Activated naive CD4-positive, alpha-beta T cell treated with anti-CD3 and anti-CD28 coated beads, Interleukin-2, amount 10 ng/mL, durations not matched to agents 7 days and 5 days (primary cell): ENCODE results near the gene INSRR.

ENCODE experiments used
- CTCF ChIA-PET: fragments of 350-600 bp; sonication (Branson Sonifier 250); formaldehyde crosslinking; loops from one replicate; lab custom pipeline; 2021; ENCODE audit warnings: antibody characterized with exemption; lab: Charles Lee
- DNase-seq: peaks from one replicate; pipeline ENCODE4 v3.0.0-alpha.2; 2020
- H3K27ac Mint-ChIP-seq: one replicate; pipeline ENCODE4 v1.8.0; 2021; ENCODE audit warnings: mild to moderate bottlenecking, moderate library complexity, mixed read lengths
- H3K27me3 Mint-ChIP-seq: one replicate; pipeline ENCODE4 v1.8.0; 2021; ENCODE audit warnings: mild to moderate bottlenecking, mixed read lengths
- H3K36me3 Mint-ChIP-seq: one replicate; pipeline ENCODE4 v1.8.0; 2021; ENCODE audit warnings: mixed read lengths
- H3K4me1 Mint-ChIP-seq: one replicate; pipeline ENCODE4 v1.8.0; 2021; ENCODE audit warnings: mixed read lengths
- H3K4me3 Mint-ChIP-seq: one replicate; pipeline ENCODE4 v1.8.0; 2021; ENCODE audit warnings: mild to moderate bottlenecking, moderate library complexity, mixed read lengths
- H3K9me3 Mint-ChIP-seq: one replicate; pipeline ENCODE4 v1.8.0; 2021; ENCODE audit warnings: mixed read lengths

Gene INSRR

DNA sequence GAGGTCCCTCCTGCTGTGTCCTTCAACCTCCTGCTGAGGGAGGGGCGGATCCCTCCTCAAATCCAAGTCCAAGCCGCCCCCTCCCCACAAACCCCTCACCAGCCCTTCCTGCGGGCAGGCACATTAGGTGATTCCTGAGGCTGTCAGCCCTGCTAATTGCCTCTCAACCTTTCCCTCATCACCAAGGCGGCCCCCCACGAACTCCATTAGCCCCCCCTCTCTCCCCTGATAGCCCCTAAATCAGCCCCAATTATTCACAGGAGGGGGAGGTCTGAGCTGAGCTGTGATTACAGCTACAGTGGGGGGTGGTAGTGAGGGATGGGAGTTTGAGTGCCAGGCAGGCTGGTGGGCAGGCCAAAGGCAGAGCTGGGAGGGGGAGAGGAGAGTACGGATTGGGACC lies 28.8 kb upstream of the INSRR start:
- CTCF ChIA-PET, result interaction anchor here (1.2 to 9.2 kb wide), 7 partner anchors 25 to 198 kb away, joined by 3 to 150 read pairs (median 84); partner anchors contain the start of genes INSRR, ISG20L2, LRRC71 and METTL25B
- Mint-ChIP-seq H3K4me1 (peaks cover 11% of the 10 kb centered on the region), H3K4me3 (no peak overlapping the region), H3K27me3 (peaks cover 92% of the 10 kb centered on the region), H3K27ac (no peak overlapping the region), H3K36me3 (no peaks in the 10 kb centered on the region), H3K9me3 (no peaks in the 10 kb centered on the region)
- DNase-seq, result no peak

DNA sequence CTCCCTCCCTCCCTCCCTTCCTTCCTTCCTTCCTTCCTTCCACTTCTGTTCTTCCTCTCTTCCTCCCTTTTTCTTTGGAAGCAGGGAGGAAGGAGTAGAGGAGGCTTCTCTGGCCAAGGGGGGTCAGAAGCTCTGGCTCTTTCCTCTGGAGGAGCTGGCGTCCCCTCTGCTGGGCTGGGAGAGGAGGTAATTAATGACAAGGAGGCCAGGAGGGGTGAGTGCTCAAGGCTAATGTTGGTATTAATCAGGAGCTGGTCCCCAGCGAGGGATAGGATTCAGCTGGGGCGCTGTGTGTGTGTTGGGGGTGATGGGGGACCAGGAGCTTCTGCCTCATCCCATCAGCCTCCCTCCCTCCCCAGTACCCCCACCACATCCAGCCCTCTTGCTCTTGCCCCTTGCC lies 28.4 kb upstream of the INSRR start:
- CTCF ChIA-PET, result interaction anchor here (1.3 to 9.2 kb wide), 7 partner anchors 25 to 198 kb away, joined by 3 to 150 read pairs (median 84); partner anchors contain the start of genes INSRR, ISG20L2, LRRC71 and METTL25B
- no peak overlapping the region for H3K27ac Mint-ChIP-seq
- H3K4me3 Mint-ChIP-seq, result no peak overlapping the region
- no peaks in the 10 kb centered on the region for H3K9me3 Mint-ChIP-seq
- peaks cover 11% of the 10 kb centered on the region for H3K4me1 Mint-ChIP-seq
- DNase-seq, result no peak
- peaks cover 90% of the 10 kb centered on the region for H3K27me3 Mint-ChIP-seq
- H3K36me3 Mint-ChIP-seq, result no peaks in the 10 kb centered on the region

DNA sequence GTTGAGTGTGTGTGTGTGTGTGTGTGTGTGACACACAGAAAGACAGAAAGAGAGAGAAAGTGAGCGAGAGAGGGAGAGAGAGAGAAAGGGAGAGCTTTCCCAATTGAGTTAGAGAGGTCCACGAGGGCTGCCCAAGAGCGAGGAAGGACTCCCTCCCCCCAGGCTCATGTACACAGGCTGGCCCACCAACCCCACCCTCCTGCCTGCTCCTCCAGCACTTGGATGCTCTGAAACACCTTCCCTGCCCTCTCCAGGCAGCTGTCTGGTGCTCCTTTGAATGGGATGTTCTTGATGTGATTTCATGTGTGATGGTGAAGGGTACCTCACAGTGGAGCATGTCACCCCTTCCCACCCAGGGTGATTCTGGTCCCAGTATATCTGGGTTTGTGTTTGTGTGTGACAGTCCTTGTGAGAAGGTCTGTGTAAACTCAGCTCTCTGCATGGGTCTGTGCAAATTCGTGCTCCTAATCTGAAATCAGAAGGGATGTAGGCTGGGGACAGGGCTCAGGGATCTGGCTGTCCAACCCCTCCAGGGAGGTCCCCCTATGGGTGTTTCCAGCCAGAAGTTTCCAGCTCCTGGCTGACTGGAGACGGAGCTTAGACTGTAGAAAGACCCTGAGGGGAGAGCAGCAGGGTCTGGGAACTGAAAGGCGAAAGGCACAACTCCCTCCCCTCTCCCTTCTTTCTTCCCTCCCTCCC lies 27.8 kb upstream of the INSRR start:
- DNase-seq, result no peak
- H3K27me3 Mint-ChIP-seq, result peaks cover 90% of the 10 kb centered on the region
- H3K4me1 Mint-ChIP-seq, result peaks cover 5% of the 10 kb centered on the region
- H3K36me3 Mint-ChIP-seq, result no peaks in the 10 kb centered on the region
- H3K9me3 Mint-ChIP-seq, result no peaks in the 10 kb centered on the region
- H3K27ac Mint-ChIP-seq, result peak overlapping the region; percentile 9
- CTCF ChIA-PET, result interaction anchor here (1.3 to 9.2 kb wide), 5 partner anchors 24 to 197 kb away, joined by 3 to 150 read pairs (median 100); partner anchors contain the start of genes INSRR, ISG20L2, LRRC71 and METTL25B
- H3K4me3 Mint-ChIP-seq, result no peak overlapping the region

DNA sequence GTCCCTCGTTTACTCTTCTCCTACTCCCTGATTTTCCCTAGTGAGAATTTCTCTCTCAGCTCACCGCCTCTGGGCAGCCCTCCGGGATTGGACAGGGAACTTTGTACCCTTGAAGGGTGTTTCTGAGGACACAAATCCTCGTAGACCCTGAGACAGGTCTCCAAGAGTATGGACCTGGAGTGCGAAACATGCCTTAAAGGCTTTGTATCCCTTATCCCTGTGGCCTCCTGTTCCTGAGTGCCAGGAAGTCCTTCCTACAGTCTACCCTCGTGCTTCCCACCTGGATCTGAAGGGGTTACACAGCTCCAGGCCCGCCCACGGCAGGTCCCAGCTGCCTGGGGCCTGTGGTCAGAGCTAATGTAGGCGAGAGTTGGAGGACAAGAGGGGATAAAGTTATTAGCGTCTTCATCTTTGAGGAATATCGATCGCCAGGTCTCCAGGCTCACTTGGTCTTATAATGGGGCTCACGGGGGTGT lies 27.0 kb upstream of the INSRR start:
- no peak for DNase-seq
- CTCF ChIA-PET, result interaction anchor here (1.3 to 9.2 kb wide), 5 partner anchors 23 to 196 kb away, joined by 3 to 150 read pairs (median 100); partner anchors contain the start of genes INSRR, ISG20L2, LRRC71 and METTL25B
- H3K27ac Mint-ChIP-seq, result no peak overlapping the region
- no peak overlapping the region for H3K4me3 Mint-ChIP-seq
- no peaks in the 10 kb centered on the region for H3K4me1 Mint-ChIP-seq
- peaks cover 90% of the 10 kb centered on the region for H3K27me3 Mint-ChIP-seq
- no peaks in the 10 kb centered on the region for H3K9me3 Mint-ChIP-seq
- no peaks in the 10 kb centered on the region for H3K36me3 Mint-ChIP-seq

DNA sequence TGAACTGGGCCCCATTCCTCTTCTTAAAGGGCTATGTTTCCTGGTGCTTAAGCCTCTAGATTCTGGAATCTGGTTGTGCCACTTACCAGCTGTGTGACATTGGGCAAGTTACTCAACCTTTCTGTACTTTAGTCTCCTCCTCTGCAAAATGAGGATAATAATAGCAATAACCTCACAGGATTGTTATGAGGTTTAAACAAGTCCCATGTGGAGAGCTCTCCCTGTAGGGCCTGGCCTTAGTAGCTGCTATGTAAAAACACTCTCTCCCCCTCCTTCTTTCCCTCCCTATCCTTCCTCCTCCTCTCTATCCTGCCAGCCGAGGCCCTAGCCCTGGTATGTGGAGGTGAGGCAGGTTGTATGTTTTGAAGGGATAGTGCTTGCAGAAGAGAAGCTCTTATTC lies 26.4 kb upstream of the INSRR start:
- no peaks in the 10 kb centered on the region for H3K36me3 Mint-ChIP-seq
- no peak overlapping the region for H3K4me3 Mint-ChIP-seq
- no peak for DNase-seq
- CTCF ChIA-PET, result interaction anchor here (8.7 to 9.2 kb wide), 3 partner anchors 23 to 159 kb away, joined by 84 to 150 read pairs (median 100); partner anchors contain the start of genes INSRR, ISG20L2, METTL25B and NTRK1
- H3K27ac Mint-ChIP-seq, result no peak overlapping the region
- peaks cover 91% of the 10 kb centered on the region for H3K27me3 Mint-ChIP-seq
- no peaks in the 10 kb centered on the region for H3K9me3 Mint-ChIP-seq
- no peaks in the 10 kb centered on the region for H3K4me1 Mint-ChIP-seq

DNA sequence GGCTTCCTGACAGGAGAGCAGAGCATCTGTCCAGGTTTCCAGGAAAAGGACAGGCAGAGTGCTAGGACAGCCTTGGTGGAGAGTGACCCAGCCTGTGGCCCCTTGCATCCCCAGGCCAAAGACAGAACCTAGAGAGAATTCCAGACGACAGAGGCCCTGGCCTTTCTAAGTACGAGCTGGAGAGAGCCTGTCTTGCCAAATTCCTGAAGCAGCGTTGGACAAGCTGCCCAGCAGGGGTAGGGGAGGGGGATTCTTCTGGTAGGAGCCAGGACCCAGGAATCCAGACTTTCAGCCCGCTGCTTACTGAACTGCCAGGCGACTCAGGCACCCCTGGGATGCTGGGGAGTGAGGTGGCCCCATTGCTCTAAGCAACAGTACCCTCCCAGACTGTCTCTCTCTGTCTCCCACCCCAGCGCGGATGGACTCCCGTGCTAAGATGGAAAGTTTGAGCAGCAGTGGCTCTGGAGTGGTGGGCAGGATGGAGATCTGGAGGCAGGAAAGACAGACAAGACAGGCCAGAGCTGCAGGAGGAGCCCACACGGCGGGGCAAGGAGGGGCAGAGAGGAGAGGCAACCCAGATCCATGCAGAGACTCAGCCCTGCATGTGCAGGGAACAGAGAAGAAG lies 25.8 kb upstream of the INSRR start:
- Mint-ChIP-seq H3K4me1 (no peaks in the 10 kb centered on the region), H3K27me3 (peaks cover 91% of the 10 kb centered on the region), H3K4me3 (no peak overlapping the region), H3K36me3 (no peaks in the 10 kb centered on the region), H3K27ac (no peak overlapping the region), H3K9me3 (no peaks in the 10 kb centered on the region)
- DNase-seq, result no peak
- CTCF ChIA-PET, result interaction anchor here (8.9 to 9.2 kb wide), 2 partner anchors 22 to 158 kb away, joined by 84 to 100 read pairs; partner anchors contain the start of genes INSRR, ISG20L2, METTL25B and NTRK1

DNA sequence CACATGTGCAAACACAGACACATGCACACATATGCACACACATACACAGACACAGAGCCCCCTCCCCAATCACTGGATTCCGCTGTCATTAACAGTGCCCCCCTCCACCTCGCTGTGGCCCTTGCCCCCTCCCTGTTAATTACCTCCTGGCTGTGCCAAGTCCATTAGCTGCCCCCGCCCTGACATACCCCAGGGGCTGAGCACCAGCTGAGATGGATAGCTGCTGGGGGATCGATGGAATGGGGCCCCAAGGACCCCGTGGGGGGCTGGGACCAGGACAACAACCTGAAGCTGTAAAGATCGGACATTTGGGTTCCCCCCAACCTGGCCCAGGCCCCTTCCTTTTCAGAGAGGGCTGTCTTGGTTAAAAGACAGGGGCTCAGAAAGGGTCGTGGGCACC lies 25.0 kb upstream of the INSRR start:
- Mint-ChIP-seq H3K9me3 (no peaks in the 10 kb centered on the region), H3K27me3 (peaks cover 92% of the 10 kb centered on the region), H3K4me1 (no peaks in the 10 kb centered on the region), H3K27ac (no peak overlapping the region), H3K4me3 (no peak overlapping the region), H3K36me3 (no peaks in the 10 kb centered on the region)
- DNase-seq, result no peak
- CTCF ChIA-PET, result interaction anchor here (0.8 to 9.2 kb wide), 3 partner anchors 45 to 195 kb away, joined by 3 to 84 read pairs (median 5); partner anchors contain the start of genes ISG20L2 and METTL25B

DNA sequence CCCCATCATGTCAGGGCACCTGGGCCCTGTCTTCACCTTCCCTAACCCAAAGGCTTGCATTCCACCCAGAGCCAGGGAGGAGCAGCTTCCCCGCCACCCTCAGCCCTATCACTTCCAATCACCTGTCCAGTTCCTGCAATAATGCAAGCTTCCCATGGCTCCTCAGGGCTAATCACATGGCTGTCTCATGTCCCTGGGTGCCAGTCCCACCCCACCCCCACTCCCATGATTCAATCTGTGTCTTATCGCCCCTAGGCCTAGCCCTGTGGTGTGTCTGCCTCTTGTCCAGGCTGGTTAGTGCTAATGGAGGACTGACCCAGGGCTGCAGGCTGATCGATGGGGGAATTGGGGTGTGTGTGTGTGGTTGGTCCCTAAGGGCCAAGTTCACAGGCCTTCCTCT lies 23.6 kb upstream of the INSRR start:
- Mint-ChIP-seq H3K4me3 (no peak overlapping the region), H3K27ac (no peak overlapping the region), H3K4me1 (no peaks in the 10 kb centered on the region), H3K36me3 (no peaks in the 10 kb centered on the region), H3K9me3 (no peaks in the 10 kb centered on the region), H3K27me3 (peaks cover 92% of the 10 kb centered on the region)
- no peak for DNase-seq
- CTCF ChIA-PET, result interaction anchor here (1.5 kb wide), 1 partner anchor 23 kb away, joined by 4 read pairs; no protein-coding TSS in a partner anchor

DNA sequence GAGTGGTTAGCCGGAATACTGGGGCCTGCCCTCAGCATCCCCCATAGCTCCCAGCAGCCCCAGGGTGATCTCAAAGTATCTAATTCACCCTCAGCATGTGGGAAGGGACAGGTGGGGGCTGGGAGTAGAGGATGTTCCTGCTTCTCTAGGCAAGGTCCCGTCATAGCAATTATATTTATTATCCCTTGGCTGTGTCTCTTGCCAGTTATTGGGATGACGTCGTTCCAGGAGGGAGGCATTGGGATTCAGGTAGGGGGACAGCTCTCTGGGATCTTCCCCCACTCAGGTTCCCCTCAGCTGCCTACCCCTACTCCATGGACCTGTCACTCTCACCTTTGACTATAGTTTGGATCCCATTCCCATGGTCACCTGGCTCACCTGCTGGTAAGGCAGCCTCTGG lies 22.7 kb upstream of the INSRR start:
- Mint-ChIP-seq H3K36me3 (no peaks in the 10 kb centered on the region), H3K9me3 (no peaks in the 10 kb centered on the region), H3K27me3 (peaks cover 88% of the 10 kb centered on the region), H3K27ac (no peak overlapping the region), H3K4me3 (no peak overlapping the region), H3K4me1 (no peaks in the 10 kb centered on the region)
- CTCF ChIA-PET, result interaction anchor here (0.6 to 1.7 kb wide), 3 partner anchors 22 to 116 kb away, joined by 3 to 9 read pairs (median 4); no protein-coding TSS in a partner anchor
- no peak for DNase-seq

DNA sequence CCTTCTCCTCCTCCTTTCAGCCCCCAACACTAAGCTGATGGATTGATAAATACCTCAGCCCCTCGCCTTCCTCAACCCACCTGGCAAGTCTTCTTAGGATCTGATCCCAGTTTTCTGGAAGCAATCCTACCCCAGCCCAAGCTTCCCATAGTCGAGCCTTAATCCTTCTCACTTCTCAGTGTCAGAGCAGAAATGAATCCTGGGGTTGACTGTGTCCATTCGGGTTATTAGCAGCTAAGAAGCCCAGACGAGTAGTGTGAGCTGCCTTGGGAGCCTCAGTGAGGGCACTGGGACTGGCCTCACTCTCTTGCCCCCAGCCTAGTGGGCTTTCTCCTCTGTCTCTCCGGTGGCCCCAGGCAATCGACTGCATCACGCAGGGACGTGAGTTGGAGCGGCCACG lies 22.2 kb upstream of the INSRR start:
- CTCF ChIA-PET, result interaction anchor here (0.8 to 1.7 kb wide), 7 partner anchors 8 to 84 kb away, joined by 3 to 9 read pairs (median 4); partner anchors contain the start of gene LRRC71
- no peaks in the 10 kb centered on the region for H3K9me3 Mint-ChIP-seq
- H3K27me3 Mint-ChIP-seq, result peaks cover 88% of the 10 kb centered on the region
- H3K27ac Mint-ChIP-seq, result no peak overlapping the region
- no peak for DNase-seq
- no peaks in the 10 kb centered on the region for H3K36me3 Mint-ChIP-seq
- no peaks in the 10 kb centered on the region for H3K4me1 Mint-ChIP-seq
- H3K4me3 Mint-ChIP-seq, result no peak overlapping the region

DNA sequence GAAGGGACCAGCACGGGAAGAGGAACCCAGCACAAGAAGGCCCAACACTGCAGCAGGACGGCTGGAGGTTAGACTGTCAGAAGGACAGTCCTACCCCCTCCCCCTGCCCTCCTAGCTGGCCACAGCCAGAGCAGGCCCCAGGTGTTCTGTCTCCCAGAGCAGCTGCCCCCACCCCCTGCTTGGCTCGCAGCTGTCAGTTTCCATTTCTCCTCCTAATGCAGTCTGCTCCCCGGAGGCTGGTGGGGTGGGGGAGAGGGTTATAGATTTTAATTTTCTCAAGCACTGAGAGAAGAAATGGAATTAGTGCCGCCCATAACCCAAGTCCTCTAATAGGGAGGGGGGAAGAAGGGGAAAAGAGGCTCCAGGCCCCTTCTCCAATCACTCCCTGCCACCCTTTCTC lies 21.6 kb upstream of the INSRR start:
- no peaks in the 10 kb centered on the region for H3K4me1 Mint-ChIP-seq
- DNase-seq, result no peak
- no peak overlapping the region for H3K27ac Mint-ChIP-seq
- CTCF ChIA-PET, result interaction anchor here (0.8 to 2.0 kb wide), 7 partner anchors 9 to 83 kb away, joined by 3 to 9 read pairs (median 4); partner anchors contain the start of gene LRRC71
- H3K36me3 Mint-ChIP-seq, result no peaks in the 10 kb centered on the region
- peaks cover 88% of the 10 kb centered on the region for H3K27me3 Mint-ChIP-seq
- no peaks in the 10 kb centered on the region for H3K9me3 Mint-ChIP-seq
- H3K4me3 Mint-ChIP-seq, result no peak overlapping the region

DNA sequence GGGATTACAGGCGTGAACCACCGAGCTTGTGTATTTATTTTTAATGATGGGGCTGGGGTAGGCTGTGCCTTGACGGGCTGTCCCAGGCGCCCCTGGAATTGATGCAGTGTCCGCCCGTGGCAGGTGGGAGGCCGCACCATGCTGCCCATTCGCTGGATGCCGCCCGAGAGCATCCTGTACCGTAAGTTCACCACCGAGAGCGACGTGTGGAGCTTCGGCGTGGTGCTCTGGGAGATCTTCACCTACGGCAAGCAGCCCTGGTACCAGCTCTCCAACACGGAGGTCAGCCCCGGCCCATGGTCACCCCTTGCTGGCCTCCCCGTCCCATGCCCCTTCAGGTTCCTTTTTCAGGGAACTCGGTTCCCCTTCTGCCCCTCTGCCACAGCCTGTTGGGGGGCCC lies 21.0 kb upstream of the INSRR start:
- Mint-ChIP-seq H3K4me3 (no peak overlapping the region), H3K27ac (no peak overlapping the region), H3K4me1 (no peaks in the 10 kb centered on the region), H3K9me3 (no peaks in the 10 kb centered on the region), H3K36me3 (no peaks in the 10 kb centered on the region), H3K27me3 (peaks cover 90% of the 10 kb centered on the region)
- CTCF ChIA-PET, result interaction anchor here (1.4 to 2.0 kb wide), 3 partner anchors 9 to 40 kb away, joined by 3 to 7 read pairs (median 4); partner anchors contain the start of gene LRRC71
- no peak for DNase-seq

DNA sequence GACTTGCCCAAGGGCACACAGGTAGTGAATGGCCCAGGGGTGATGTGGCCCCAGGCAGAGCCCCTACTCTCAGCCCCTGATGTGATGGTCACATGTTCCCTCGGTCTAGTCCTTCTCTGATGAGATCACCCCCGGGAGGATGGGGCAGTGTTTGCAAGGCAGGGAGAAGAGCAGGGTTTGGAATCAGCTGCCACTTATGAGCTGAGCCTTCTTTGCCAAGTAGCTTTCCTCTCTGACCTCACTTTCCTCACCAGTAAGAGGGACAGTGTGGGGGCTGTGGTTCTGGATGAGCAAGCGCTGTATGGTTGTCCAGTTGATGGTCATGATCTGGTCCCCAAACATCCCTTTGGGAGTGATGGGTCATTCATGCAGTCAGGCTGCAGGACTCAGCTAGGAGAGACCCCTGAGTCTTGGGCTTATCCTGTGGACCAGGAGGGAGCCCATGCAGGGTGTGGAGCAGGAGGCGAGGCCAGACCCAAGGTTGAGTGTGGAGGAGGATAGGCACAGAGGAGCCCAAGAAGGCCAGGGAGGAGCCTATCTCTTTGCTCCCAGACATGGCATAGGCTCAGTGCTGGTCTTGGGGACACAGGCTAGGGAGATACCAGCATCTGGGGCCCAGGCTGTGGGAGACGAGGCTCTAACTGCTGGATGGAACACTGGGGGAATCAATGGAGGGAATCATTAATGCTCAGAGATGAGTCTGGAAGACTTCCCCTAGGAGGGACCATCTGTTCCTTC lies 18.7 kb upstream of the INSRR start:
- no peak for DNase-seq
- H3K4me1 Mint-ChIP-seq, result no peaks in the 10 kb centered on the region
- peaks cover 85% of the 10 kb centered on the region for H3K27me3 Mint-ChIP-seq
- H3K4me3 Mint-ChIP-seq, result no peak overlapping the region
- no peaks in the 10 kb centered on the region for H3K36me3 Mint-ChIP-seq
- no peaks in the 10 kb centered on the region for H3K9me3 Mint-ChIP-seq
- CTCF ChIA-PET, result interaction anchor here (0.7 to 1.2 kb wide), 2 partner anchors 13 to 17 kb away, joined by 3 to 5 read pairs; partner anchors contain the start of gene NTRK1
- H3K27ac Mint-ChIP-seq, result no peak overlapping the region
